ENCODE results near the gene SMYD5.

- TF ChIP-seq, protein P1, sequence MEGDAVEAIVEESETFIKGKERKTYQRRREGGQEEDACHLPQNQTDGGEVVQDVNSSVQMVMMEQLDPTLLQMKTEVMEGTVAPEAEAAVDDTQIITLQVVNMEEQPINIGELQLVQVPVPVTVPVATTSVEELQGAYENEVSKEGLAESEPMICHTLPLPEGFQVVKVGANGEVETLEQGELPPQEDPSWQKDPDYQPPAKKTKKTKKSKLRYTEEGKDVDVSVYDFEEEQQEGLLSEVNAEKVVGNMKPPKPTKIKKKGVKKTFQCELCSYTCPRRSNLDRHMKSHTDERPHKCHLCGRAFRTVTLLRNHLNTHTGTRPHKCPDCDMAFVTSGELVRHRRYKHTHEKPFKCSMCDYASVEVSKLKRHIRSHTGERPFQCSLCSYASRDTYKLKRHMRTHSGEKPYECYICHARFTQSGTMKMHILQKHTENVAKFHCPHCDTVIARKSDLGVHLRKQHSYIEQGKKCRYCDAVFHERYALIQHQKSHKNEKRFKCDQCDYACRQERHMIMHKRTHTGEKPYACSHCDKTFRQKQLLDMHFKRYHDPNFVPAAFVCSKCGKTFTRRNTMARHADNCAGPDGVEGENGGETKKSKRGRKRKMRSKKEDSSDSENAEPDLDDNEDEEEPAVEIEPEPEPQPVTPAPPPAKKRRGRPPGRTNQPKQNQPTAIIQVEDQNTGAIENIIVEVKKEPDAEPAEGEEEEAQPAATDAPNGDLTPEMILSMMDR (IDR thresholded peaks at IDR 0.05) = no peak
- no peak for TF ChIP-seq POLR2A (IDR thresholded peaks at IDR 0.05)
Measured at GRCh38 chr2:73255907-73256617, 42.0 kb downstream of the SMYD5 start.
